Kidney (tissue), 22 donors: ENCODE results near the gene VAMP3. TPM values are rescaled to one million over a fixed set of nuclear protein-coding genes. Genes with fewer than 3 reads are reported as not detected.

Experiments
- DNase-seq, 5 donors: peaks; one replicate each; pipeline ENCODE4 v3.0.0-alpha.2; 2013 to 2020
- FAIRE-seq: peaks from 2 replicates; lab custom pipeline; 2012; peaks lifted over from hg19 to GRCh38; lab: Jason Lieb, UNC
- H3K27ac ChIP-seq, 2 donors: one replicate each; pipeline ENCODE4 v1.7.0; 2013; ENCODE audit warnings: low read depth in 2 of 2, low read length in 2 of 2, inconsistent platforms in 1 of 2
- H3K27me3 ChIP-seq: one replicate; pipeline ENCODE4 v1.7.1; 2013; ENCODE audit warnings: low read length, inconsistent platforms; ENCODE audit not compliant: control insufficient read depth, insufficient read depth
- H3K36me3 ChIP-seq, 3 donors: one replicate each; pipeline versions ENCODE4 v1.7.0 to v1.7.1; 2013; ENCODE audit warnings: low read length in 3 of 3, control low read depth in 1 of 3, inconsistent platforms in 1 of 3; ENCODE audit not compliant: insufficient read depth in 3 of 3, control insufficient read depth in 2 of 3
- H3K4me1 ChIP-seq, 3 donors: one replicate each; pipeline versions ENCODE4 v1.7.0 to v1.7.1; 2013; ENCODE audit warnings: low read length in 3 of 3, inconsistent platforms in 1 of 3, low read depth in 1 of 3; ENCODE audit not compliant: control insufficient read depth in 2 of 3, insufficient read depth in 2 of 3
- H3K4me3 ChIP-seq, 3 donors: one replicate each; pipeline versions ENCODE4 v1.7.0 to v1.8.1; 2013; ENCODE audit warnings: low read length in 3 of 3, control low read depth in 1 of 3, inconsistent platforms in 1 of 3
- H3K9ac ChIP-seq, 3 donors: one replicate each; pipeline versions ENCODE4 v1.7.0 to v1.7.1; 2013; ENCODE audit warnings: low read length in 3 of 3, control low read depth in 1 of 3, inconsistent platforms in 1 of 3
- H3K9me3 ChIP-seq, 3 donors: one replicate each; pipeline versions ENCODE4 v1.7.0 to v1.7.1; 2013; ENCODE audit warnings: low read length in 3 of 3, control low read depth in 1 of 3, inconsistent platforms in 1 of 3; ENCODE audit not compliant: control insufficient read depth in 2 of 3, insufficient read depth in 1 of 3
- intact Hi-C: fragments of 100-400 bp; cut with DNase I; formaldehyde crosslinking; loops from one replicate; pipeline ENCODE4 v1.11.1; 2022
- long read RNA-seq, 10 donors: library from polyadenylated mRNA in 1 of 10; unstranded in 1 of 10; transcript quantifications; one replicate each; pipeline ENCODE4 v2.0.0 and lab custom pipeline, GENCODE V29; 2021 to 2026
- polyA plus RNA-seq: library from polyadenylated mRNA; stranded (reverse); fragments of 350-450 nt; fragmentation: Illumina TruSeq; extraction: RNeasy Lipid Tissue Mini Kit (QIAGEN cat#74804); gene quantifications from one replicate; pipeline ENCODE4 v1.2.3, GENCODE V29; 2014; ENCODE audit warnings: low read depth, low replicate concordance; ENCODE audit not compliant: insufficient read depth
- total RNA-seq: library from RNA; stranded (reverse); fragmentation: NEBNext Ultra II Directional; extraction: Animal tissue kit (Norgen Biotek cat#: 25700); gene quantifications from one replicate; pipeline ENCODE4 v1.2.1, GENCODE V29; 2021
- TF ChIP-seq, protein P1 (sequence below): IDR thresholded peaks from 3 replicates; pipeline ENCODE4 v1.5.1; 2012; ENCODE audit warnings: mild to moderate bottlenecking, moderate library complexity, borderline replicate concordance; ENCODE audit not compliant: insufficient read depth; ENCODE audit errors: extremely low read depth
- donor health status: control.
- donor health status: control.
- donor health status: control.
- donor health status: control.
- donor health status: control.
- donor health status: DM: yes; HTN: yes; CAD: no.
- donor health status: Normal renal cell carcinoma (clear cell type).

VAMP3 gene, protein sequence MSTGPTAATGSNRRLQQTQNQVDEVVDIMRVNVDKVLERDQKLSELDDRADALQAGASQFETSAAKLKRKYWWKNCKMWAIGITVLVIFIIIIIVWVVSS
- 93.8 TPM for total RNA-seq
- polyA plus RNA-seq: 69.7 TPM
- long read RNA-seq, donor 1, transcript VAMP3-201 (5 exons, 2,205 nt): major isoform, 24 of 24 reads
- long read RNA-seq, donor 1, partial matches to known transcripts: 0 of 24 reads
- long read RNA-seq, donor 1, other reads (novel, unspliced or antisense): 0 of 24 reads
- long read RNA-seq, donor 2, transcript VAMP3-201 (5 exons, 2,205 nt): major isoform, 24 of 24 reads
- long read RNA-seq, donor 2, partial matches to known transcripts: 0 of 24 reads
- long read RNA-seq, donor 2, other reads (novel, unspliced or antisense): 0 of 24 reads
- long read RNA-seq, donor 3, transcript VAMP3-201 (5 exons, 2,205 nt): major isoform, 35 of 37 reads
- long read RNA-seq, donor 3, partial matches to known transcripts: 0 of 37 reads
- long read RNA-seq, donor 3, other reads (novel, unspliced or antisense): 0 of 37 reads
- long read RNA-seq, donor 4, transcript VAMP3-201 (5 exons, 2,205 nt): major isoform, 17 of 18 reads
- long read RNA-seq, donor 4, partial matches to known transcripts: 0 of 18 reads
- long read RNA-seq, donor 4, other reads (novel, unspliced or antisense): 0 of 18 reads
- long read RNA-seq, donor 5, transcript VAMP3-201 (5 exons, 2,205 nt): major isoform, 5 of 6 reads
- long read RNA-seq, donor 5, partial matches to known transcripts: 0 of 6 reads
- long read RNA-seq, donor 5, other reads (novel, unspliced or antisense): 0 of 6 reads
- long read RNA-seq, donor 6, transcript VAMP3-201 (5 exons, 2,205 nt): major isoform, 34 of 94 reads
- long read RNA-seq, donor 6, partial matches to known transcripts: 60 of 94 reads
- long read RNA-seq, donor 6, other reads (novel, unspliced or antisense): 0 of 94 reads
- long read RNA-seq, donor 7, transcript VAMP3-201 (5 exons, 2,205 nt): major isoform, 50 of 75 reads
- long read RNA-seq, donor 7, partial matches to known transcripts: 20 of 75 reads
- long read RNA-seq, donor 7, other reads (novel, unspliced or antisense): 2 of 75 reads
- long read RNA-seq, donor 8, transcript VAMP3-201 (5 exons, 2,205 nt): major isoform, 33 of 35 reads
- long read RNA-seq, donor 8, partial matches to known transcripts: 0 of 35 reads
- long read RNA-seq, donor 8, other reads (novel, unspliced or antisense): 0 of 35 reads
- long read RNA-seq, donor 9, transcript VAMP3-201 (5 exons, 2,205 nt): major isoform, 19 of 20 reads
- long read RNA-seq, donor 9, partial matches to known transcripts: 0 of 20 reads
- long read RNA-seq, donor 9, other reads (novel, unspliced or antisense): 0 of 20 reads
- long read RNA-seq, donor 10, transcript VAMP3-201 (5 exons, 2,205 nt): major isoform, 28 of 71 reads
- long read RNA-seq, donor 10, partial matches to known transcripts: 42 of 71 reads
- long read RNA-seq, donor 10, other reads (novel, unspliced or antisense): 0 of 71 reads

GRCh38 chr1:7770997-7771822 is at the start of gene VAMP3:
TSS of gene VAMP3 (plus strand) at chr1:7771296. CDS start at chr1:7771384, 88 bp downstream.
- H3K4me3 ChIP-seq: peak within 1 kb of the TSS; percentile 79 to 98 (median 80)
- peaks cover 0 to 5% (median 3%) of the 10 kb centered on the region in 3 donors for H3K36me3 ChIP-seq
- H3K27ac ChIP-seq: peak within 1 kb of the TSS; percentile 83 to 91
- H3K27me3 ChIP-seq: no peaks in the 10 kb centered on the region
- FAIRE-seq (no peak), DNase-seq (peak; percentile 79 to 96 (median 89))
- H3K4me1 ChIP-seq: peaks cover 0 to 8% (median 4%) of the 10 kb centered on the region in 3 donors
- TF ChIP-seq, protein P1, sequence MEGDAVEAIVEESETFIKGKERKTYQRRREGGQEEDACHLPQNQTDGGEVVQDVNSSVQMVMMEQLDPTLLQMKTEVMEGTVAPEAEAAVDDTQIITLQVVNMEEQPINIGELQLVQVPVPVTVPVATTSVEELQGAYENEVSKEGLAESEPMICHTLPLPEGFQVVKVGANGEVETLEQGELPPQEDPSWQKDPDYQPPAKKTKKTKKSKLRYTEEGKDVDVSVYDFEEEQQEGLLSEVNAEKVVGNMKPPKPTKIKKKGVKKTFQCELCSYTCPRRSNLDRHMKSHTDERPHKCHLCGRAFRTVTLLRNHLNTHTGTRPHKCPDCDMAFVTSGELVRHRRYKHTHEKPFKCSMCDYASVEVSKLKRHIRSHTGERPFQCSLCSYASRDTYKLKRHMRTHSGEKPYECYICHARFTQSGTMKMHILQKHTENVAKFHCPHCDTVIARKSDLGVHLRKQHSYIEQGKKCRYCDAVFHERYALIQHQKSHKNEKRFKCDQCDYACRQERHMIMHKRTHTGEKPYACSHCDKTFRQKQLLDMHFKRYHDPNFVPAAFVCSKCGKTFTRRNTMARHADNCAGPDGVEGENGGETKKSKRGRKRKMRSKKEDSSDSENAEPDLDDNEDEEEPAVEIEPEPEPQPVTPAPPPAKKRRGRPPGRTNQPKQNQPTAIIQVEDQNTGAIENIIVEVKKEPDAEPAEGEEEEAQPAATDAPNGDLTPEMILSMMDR: no peak
- intact Hi-C loops: no loop called here
- H3K9ac ChIP-seq: peak within 1 kb of the TSS; percentile 76 to 84 (median 83)
- no peaks in the 10 kb centered on the region for H3K9me3 ChIP-seq

- Histone ChIP-seq H3K4me1 (peaks cover 0 to 2% (median 0%) of the 10 kb centered on the region in 3 donors), H3K27me3 (no peaks in the 10 kb centered on the region)
- no peak for FAIRE-seq
Measured at GRCh38 chr1:7721940-7722669, 49.0 kb upstream of the VAMP3 start.

More at GRCh38 chr1:7721940-7722669, 49.0 kb upstream of the VAMP3 start:
- TF ChIP-seq, protein P1: no peak
- no peak overlapping the region for H3K27ac ChIP-seq
- no peaks in the 10 kb centered on the region for H3K36me3 ChIP-seq
- H3K9ac ChIP-seq: no peak overlapping the region
- intact Hi-C loops: no loop called here
- no peak for DNase-seq
- H3K9me3 ChIP-seq: no peaks in the 10 kb centered on the region
- no peak overlapping the region for H3K4me3 ChIP-seq
